Body of pancreas (tissue), 4 donors: ENCODE data around the gene DIAPH1. TPM values are rescaled to one million over a fixed set of nuclear protein-coding genes. Genes with fewer than 3 reads are reported as not detected.
A peak's percentile ranks its signal among the peaks of the same experiment; 100 is the strongest.

Source experiments
- ATAC-seq: fragments of 150-250 bp; one replicate; pipeline ENCODE4 v1.9.1; 2016
- DNase-seq, 4 donors: peaks; one replicate each; pipeline ENCODE4 v3.0.0-alpha.2; 2019
- H3K27ac ChIP-seq, 4 donors: fragments of 200-600 bp; sonication (generic); 1 replicate in 3 of 4; 2 replicates in 1 of 4; pipeline versions ENCODE4 v1.5.1 to v1.6.1; 2016 to 2019; ENCODE audit warnings: mild to moderate bottlenecking in 1 of 4, mixed read lengths in 1 of 4, moderate library complexity in 1 of 4
- H3K27me3 ChIP-seq, 2 donors: fragments of 200-600 bp; sonication (generic); one replicate each; pipeline ENCODE4 v1.6.0; 2016; ENCODE audit warnings: mild to moderate bottlenecking in 1 of 2
- H3K36me3 ChIP-seq, 2 donors: fragments of 200-600 bp; sonication (generic); replicated peaks in 1 of 2; 2 replicates each; pipeline ENCODE4 v1.5.1; 2016; ENCODE audit warnings: low read depth in 2 of 2; ENCODE audit not compliant: insufficient read depth in 1 of 2
- H3K4me1 ChIP-seq: fragments of 200-600 bp; sonication (generic); one replicate; pipeline ENCODE4 v1.6.0; 2016
- H3K4me3 ChIP-seq, 2 donors: fragments of 200-600 bp; sonication (generic); 1 replicate in 1 of 2; 2 replicates in 1 of 2; pipeline ENCODE4 v1.5.1; 2016 to 2019
- H3K9me3 ChIP-seq, 3 donors: fragments of 200-600 bp; sonication (generic); 1 replicate in 2 of 3; 2 replicates in 1 of 3; pipeline ENCODE4 v1.5.1; 2016
- POLR2A ChIP-seq, 3 donors: fragments of 450-650 bp; IDR thresholded peaks; one replicate each; pipeline ENCODE4 v1.6.1; 2016; ENCODE audit warnings: antibody characterized with exemption in 3 of 3, mild to moderate bottlenecking in 2 of 3
- WGBS, 2 donors: methylation state at CpG; one replicate each; pipeline ENCODE4 v1.1.5; 2017; 5-methylcytosine and 5-hydroxymethylcytosine counted together
- intact Hi-C: fragments of 100-400 bp; cut with DNase I; formaldehyde crosslinking; loops from one replicate; pipeline ENCODE4 v1.15.1; 2023
- total RNA-seq, 2 donors: library from RNA; depleted of rRNA; stranded (reverse); fragments of >200 nt; gene quantifications; one replicate each; pipeline ENCODE4 v1.1.0, GENCODE V29; 2016
- TF ChIP-seq, protein P1 (sequence below), 7 experiments: fragments of 450-650 bp in 4 of 7; fragments of 200-600 bp in 3 of 7; sonication (generic) in 3 of 7; IDR thresholded peaks; one replicate each; pipeline ENCODE4 v1.5.1; 2016 to 2019; ENCODE audit warnings: antibody characterized with exemption in 7 of 7

DIAPH1 gene
- total RNA-seq, 2 donors from 2014 or later: 28.3 to 47.0 TPM

GRCh38 chr5:141534492-141535213, 84.1 kb downstream of the DIAPH1 start:
- Histone ChIP-seq H3K27ac (no peak overlapping the region), H3K4me1 (peaks cover 3% of the 10 kb centered on the region), H3K27me3 (no peaks in the 10 kb centered on the region), H3K9me3 (no peaks in the 10 kb centered on the region), H3K36me3 (peaks cover 0 to 4% of the 10 kb centered on the region in 2 donors), H3K4me3 (no peak overlapping the region)
- ATAC-seq: no peak
- WGBS, 2 donors: 90 to 91% methylated on average over 4 of the region's 4 CpGs
- TF ChIP-seq POLR2A (IDR thresholded peaks at IDR 0.05): no peak
- TF ChIP-seq, protein P1, sequence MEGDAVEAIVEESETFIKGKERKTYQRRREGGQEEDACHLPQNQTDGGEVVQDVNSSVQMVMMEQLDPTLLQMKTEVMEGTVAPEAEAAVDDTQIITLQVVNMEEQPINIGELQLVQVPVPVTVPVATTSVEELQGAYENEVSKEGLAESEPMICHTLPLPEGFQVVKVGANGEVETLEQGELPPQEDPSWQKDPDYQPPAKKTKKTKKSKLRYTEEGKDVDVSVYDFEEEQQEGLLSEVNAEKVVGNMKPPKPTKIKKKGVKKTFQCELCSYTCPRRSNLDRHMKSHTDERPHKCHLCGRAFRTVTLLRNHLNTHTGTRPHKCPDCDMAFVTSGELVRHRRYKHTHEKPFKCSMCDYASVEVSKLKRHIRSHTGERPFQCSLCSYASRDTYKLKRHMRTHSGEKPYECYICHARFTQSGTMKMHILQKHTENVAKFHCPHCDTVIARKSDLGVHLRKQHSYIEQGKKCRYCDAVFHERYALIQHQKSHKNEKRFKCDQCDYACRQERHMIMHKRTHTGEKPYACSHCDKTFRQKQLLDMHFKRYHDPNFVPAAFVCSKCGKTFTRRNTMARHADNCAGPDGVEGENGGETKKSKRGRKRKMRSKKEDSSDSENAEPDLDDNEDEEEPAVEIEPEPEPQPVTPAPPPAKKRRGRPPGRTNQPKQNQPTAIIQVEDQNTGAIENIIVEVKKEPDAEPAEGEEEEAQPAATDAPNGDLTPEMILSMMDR (IDR thresholded peaks at IDR 0.05): no peak
- intact Hi-C loops: no loop called here
- no peak for DNase-seq

DNA sequence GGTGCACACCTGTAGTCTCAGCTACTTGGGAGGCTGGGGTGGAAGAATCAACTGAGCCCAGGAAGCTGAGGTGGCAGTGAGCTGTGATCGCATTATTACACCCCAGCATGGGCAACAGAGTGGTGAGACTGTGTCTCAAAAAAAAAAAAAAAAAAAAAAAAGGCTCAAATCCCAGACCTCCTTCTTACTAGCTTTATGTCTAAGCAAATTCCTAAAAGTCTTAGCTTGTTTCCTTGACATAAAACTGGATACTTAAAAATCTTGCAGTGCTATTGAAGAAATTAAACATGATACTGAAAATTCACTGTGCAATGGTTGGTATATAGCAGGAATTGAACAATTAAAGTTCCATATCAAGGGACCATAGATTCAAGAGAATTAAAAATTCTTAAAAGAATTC, 84.9 kb downstream of the DIAPH1 start:
- TF ChIP-seq, protein P1 (IDR thresholded peaks at IDR 0.05): no peak
- TF ChIP-seq POLR2A (IDR thresholded peaks at IDR 0.05): no peak
- no peak for DNase-seq
- no peak for ATAC-seq
- Histone ChIP-seq H3K9me3 (no peaks in the 10 kb centered on the region), H3K4me3 (no peak overlapping the region), H3K36me3 (peaks cover 0 to 4% of the 10 kb centered on the region in 2 donors), H3K27ac (no peak overlapping the region), H3K4me1 (peaks cover 10% of the 10 kb centered on the region), H3K27me3 (no peaks in the 10 kb centered on the region)
- intact Hi-C loops: no loop called here
- 89 to 100% methylated on average over 1 of the region's 1 CpG for WGBS, 2 donors

DNA sequence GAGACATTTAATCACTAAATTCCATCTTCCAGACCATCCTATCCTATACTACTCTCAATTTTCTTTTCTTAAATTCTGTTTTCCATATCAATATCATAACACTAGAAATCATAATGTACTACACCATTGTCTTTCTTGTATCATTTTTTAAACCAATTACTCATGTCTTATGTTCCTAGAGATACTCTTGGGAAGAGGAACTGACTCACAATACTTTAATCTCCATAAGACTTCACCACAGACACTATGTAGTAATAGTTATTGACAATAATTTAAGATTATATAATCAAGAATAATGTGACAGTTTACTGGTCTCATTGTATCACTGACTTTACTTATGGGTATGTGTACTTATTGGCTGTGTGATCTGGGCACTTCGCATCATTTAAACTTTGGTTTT, 86.1 kb downstream of the DIAPH1 start:
- ATAC-seq (no peak), DNase-seq (no peak)
- no peaks in the 10 kb centered on the region for H3K9me3 ChIP-seq
- H3K4me3 ChIP-seq: no peak overlapping the region
- peaks cover 0 to 4% of the 10 kb centered on the region in 2 donors for H3K36me3 ChIP-seq
- TF ChIP-seq, protein P1 (IDR thresholded peaks at IDR 0.05): no peak
- no peak for TF ChIP-seq POLR2A (IDR thresholded peaks at IDR 0.05)
- 93 to 96% methylated on average over 1 of the region's 1 CpG for WGBS, 2 donors
- no peak overlapping the region for H3K27ac ChIP-seq
- no peaks in the 10 kb centered on the region for H3K27me3 ChIP-seq
- peaks cover 21% of the 10 kb centered on the region for H3K4me1 ChIP-seq
- intact Hi-C loops: no loop called here

DNA sequence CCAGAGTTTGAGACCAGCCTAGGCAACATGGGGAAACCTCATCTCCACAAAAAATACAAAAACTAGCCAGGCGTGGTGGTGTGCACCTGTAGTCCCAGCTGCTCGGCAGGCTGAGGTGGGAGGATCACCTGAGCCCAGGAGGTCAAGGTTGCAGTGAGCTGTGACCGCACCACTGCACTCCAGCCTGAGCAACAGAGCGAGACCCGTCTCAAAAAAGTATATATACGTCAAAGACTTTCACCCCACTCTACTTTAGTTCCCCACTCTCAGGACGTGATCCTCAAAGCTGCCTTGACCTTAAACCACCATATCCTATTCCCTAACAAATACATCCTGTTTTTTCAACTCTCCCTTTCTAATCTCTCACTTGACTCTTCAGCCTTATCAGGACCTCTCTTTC, 88.9 kb downstream of the DIAPH1 start:
- ATAC-seq: no peak
- 85 to 98% methylated on average over 7 of the region's 7 CpGs for WGBS, 2 donors
- peak overlapping the region in 3 of 4 donors; percentile 79 to 85 (median 80) for H3K27ac ChIP-seq
- no peak overlapping the region for H3K4me3 ChIP-seq
- H3K9me3 ChIP-seq: no peaks in the 10 kb centered on the region
- no peaks in the 10 kb centered on the region for H3K27me3 ChIP-seq
- H3K36me3 ChIP-seq: peaks cover 0 to 5% of the 10 kb centered on the region in 2 donors
- intact Hi-C loops: no loop called here
- no peak for TF ChIP-seq POLR2A (IDR thresholded peaks at IDR 0.05)
- TF ChIP-seq, protein P1 (IDR thresholded peaks at IDR 0.05): no peak
- H3K4me1 ChIP-seq: peaks cover 38% of the 10 kb centered on the region
- DNase-seq: no peak

DNA sequence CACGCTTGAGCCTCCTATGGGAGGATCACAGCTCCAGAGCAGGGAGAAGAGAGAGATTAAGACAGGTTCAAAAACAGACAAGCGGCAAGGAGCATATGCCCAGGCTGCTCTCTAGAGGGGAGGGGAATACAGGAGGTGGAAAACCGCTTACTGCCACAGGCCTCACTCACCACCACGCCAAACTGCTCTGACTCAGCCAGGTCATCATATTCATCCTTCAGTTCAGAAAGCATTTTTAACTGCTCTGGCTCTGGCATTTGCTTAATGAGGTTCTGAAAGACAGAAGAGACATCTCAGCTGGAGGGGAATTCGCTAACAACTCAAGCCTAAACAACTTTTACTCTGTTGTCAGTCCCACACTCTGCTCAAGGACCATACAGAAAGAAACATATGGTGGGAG, 89.8 kb downstream of the DIAPH1 start:
- WGBS, 2 donors: 46 to 61% methylated on average over 5 of the region's 5 CpGs
- H3K9me3 ChIP-seq: no peaks in the 10 kb centered on the region
- intact Hi-C loops: no loop called here
- no peaks in the 10 kb centered on the region for H3K27me3 ChIP-seq
- peak in 1 of 4 donors; percentile 38 for DNase-seq
- H3K27ac ChIP-seq: peak overlapping the region; percentile 79 to 85 (median 82)
- H3K36me3 ChIP-seq: peaks cover 0 to 5% of the 10 kb centered on the region in 2 donors
- no peak for TF ChIP-seq POLR2A (IDR thresholded peaks at IDR 0.05)
- TF ChIP-seq, protein P1 (IDR thresholded peaks at IDR 0.05): peak in 1 of 7 experiments; percentile 8
- peak; percentile 39 for ATAC-seq
- H3K4me3 ChIP-seq: no peak overlapping the region
- H3K4me1 ChIP-seq: peaks cover 43% of the 10 kb centered on the region
